GM12892 (cell line): ENCODE results near the gene USP3.

Experiments
- POLR2A ChIP-seq: IDR thresholded peaks from 2 replicates; pipeline ENCODE4 v1.6.1; 2011; ENCODE audit warnings: low read depth, low read length, control low read depth
- POLR2AphosphoS5 ChIP-seq: IDR thresholded peaks from 2 replicates; pipeline ENCODE4 v1.6.1; 2011; ENCODE audit warnings: low read depth, low read length, control low read depth

- TF ChIP-seq POLR2A (no peak), POLR2AphosphoS5 (no peak)
Observed at GRCh38 chr15:63597821-63598220, 93.4 kb downstream of the USP3 start.
